HUES48 (cell line): Measurements from ENCODE around the gene HS3ST6.
"Not testable (repeated sequence)": the region's sequence is repeated elsewhere in the genome, so short reads cannot be mapped to it uniquely, and the experiment has no call there.

ENCODE experiments used
- H3K27ac ChIP-seq: one replicate; pipeline ENCODE4 v1.7.0; 2013; ENCODE audit warnings: low read depth, low read length, inconsistent platforms
- H3K27me3 ChIP-seq: 2 replicates; pipeline ENCODE4 v1.6.1; 2013; ENCODE audit warnings: mild to moderate bottlenecking, low read length; ENCODE audit not compliant: control insufficient read depth, insufficient read depth
- H3K36me3 ChIP-seq: 2 replicates; pipeline ENCODE4 v1.6.1; 2013; ENCODE audit warnings: low read length; ENCODE audit not compliant: control insufficient read depth, insufficient read depth
- H3K4me1 ChIP-seq: 2 replicates; pipeline ENCODE4 v1.6.1; 2013; ENCODE audit warnings: mild to moderate bottlenecking, low read length; ENCODE audit not compliant: control insufficient read depth, insufficient read depth
- H3K4me3 ChIP-seq: 2 replicates; pipeline ENCODE4 v1.5.1; 2013; ENCODE audit warnings: mild to moderate bottlenecking, low read depth, low read length
- H3K9ac ChIP-seq: 2 replicates; pipeline ENCODE4 v1.6.1; 2013; ENCODE audit warnings: mild to moderate bottlenecking, low read depth, low read length, moderate library complexity
- H3K9me3 ChIP-seq: 2 replicates; pipeline ENCODE4 v1.6.1; 2013; ENCODE audit warnings: low read length; ENCODE audit not compliant: control insufficient read depth, insufficient read depth

Gene HS3ST6

DNA sequence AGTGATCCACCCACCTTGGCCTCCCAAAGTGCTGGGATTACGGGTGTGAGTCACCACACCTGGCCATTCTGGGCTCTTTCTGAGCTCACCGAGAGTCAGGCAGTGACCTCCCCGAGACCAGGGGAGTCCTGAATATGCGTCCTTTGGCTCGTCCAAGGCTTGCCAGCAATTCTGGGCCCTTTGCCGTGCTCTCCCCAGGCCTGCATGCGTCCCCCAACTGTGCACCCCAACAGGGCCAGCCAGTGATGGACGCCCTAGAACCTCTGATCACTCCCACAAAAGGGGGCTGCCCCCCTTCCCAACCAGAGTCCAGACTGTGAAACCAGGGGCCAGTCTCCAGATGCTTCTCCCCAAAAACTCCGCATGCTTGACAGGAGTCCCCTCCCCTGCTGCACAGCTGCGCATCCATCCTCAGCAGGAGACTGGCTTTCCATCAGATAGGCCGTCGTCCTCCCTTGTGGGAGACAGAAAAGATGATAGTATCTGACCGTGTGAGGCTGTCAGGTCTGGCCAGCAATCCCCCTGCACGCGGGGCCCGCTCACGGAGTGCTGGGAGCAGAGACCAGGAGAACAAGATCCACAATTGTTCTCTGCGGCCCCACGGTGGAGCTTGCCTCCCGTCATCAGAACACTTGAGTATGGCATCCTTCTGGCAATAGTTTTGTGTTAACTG lies 15.5 kb downstream of the HS3ST6 start:
- Histone ChIP-seq H3K27ac (no peak overlapping the region), H3K9me3 (no peaks in the 10 kb centered on the region), H3K9ac (no peak overlapping the region), H3K4me1 (no peaks in the 10 kb centered on the region), H3K27me3 (no peaks in the 10 kb centered on the region), H3K4me3 (no peak overlapping the region), H3K36me3 (no peaks in the 10 kb centered on the region)

DNA sequence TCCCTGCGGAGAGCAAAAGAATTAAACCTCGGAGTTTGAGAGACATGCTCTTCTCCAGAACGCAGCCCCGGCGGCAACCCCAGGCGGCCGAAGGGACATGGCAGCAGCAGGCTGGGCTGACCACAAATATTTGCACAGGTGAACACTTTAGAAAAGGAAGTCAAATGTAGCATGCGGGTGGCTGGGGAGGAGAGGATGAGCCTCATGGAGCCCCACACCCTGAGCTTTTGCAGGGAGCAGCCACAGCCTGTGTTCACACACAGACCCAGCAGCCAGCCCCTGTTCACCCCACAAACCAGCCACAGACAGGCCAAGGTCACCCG lies 17.8 kb downstream of the HS3ST6 start:
- Histone ChIP-seq H3K9ac (no peak overlapping the region), H3K27ac (no peak overlapping the region), H3K9me3 (no peaks in the 10 kb centered on the region), H3K27me3 (no peaks in the 10 kb centered on the region), H3K4me1 (no peaks in the 10 kb centered on the region), H3K36me3 (no peaks in the 10 kb centered on the region), H3K4me3 (no peak overlapping the region)

DNA sequence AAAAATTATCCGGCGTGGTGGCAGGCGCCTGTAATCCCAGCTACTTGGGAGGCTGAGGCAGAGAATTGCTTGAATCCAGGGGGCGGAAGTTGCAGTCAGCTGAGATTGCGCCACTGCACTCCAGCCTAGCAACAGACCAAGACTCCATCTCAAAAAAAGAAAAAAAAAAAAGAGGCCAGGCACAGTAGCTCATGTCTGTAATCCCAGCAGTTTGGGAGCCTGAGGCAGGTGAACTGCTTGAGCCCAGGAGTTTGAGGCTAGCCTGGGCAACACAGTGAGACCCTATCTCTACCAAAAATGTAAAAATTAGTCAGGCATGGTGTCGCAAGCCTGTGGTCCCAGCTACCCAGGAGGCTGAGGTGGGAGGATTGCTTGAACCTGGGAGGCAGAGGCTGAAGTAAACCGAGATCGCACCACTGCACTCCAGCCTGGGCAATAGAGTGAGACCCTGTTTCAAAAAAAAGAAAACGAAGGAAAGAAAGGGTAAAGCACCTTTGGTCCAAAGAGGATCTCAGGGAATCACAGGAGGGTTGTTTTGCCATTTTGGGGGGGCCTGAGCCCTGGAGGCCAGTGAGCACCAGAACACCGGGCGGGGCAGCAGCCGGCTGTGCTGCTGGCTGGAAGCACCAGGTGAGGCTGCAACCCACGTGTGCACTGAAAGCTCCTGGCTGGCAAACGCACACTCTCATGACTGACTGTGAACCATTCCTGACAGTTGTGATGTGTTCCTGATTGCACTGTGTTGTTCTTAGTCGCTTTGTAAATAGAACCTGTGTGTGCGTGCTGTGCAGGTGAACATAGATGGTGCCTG lies 18.4 kb downstream of the HS3ST6 start:
- H3K4me3 ChIP-seq, result no peak overlapping the region
- H3K9me3 ChIP-seq, result no peaks in the 10 kb centered on the region
- H3K4me1 ChIP-seq, result no peaks in the 10 kb centered on the region
- H3K27ac ChIP-seq, result no peak overlapping the region
- no peaks in the 10 kb centered on the region for H3K27me3 ChIP-seq
- no peak overlapping the region for H3K9ac ChIP-seq
- no peaks in the 10 kb centered on the region for H3K36me3 ChIP-seq

DNA sequence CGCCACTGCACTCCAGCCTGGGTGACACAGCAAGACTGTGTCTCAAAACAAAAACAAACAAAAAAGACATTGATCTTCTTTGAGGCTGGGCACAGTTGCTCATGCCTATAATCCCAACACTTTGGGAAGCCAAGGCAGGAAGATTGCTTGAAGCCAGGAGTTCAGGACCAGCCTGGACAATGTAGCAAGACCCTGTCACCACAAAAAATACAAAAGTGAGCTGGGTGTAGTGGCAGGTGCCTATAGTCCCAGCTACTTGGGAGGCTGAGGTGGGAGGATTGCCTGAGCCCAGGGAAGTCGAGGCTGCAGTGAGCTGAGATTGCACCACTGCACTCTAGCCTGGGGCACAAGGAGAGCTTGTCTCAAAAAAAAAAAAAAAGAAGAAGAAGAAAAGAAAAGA lies 20.5 kb downstream of the HS3ST6 start:
- not testable (repeated sequence) for H3K27me3 ChIP-seq, H3K4me1 ChIP-seq, H3K9me3 ChIP-seq, H3K4me3 ChIP-seq, H3K36me3 ChIP-seq, H3K27ac ChIP-seq, H3K9ac ChIP-seq

DNA sequence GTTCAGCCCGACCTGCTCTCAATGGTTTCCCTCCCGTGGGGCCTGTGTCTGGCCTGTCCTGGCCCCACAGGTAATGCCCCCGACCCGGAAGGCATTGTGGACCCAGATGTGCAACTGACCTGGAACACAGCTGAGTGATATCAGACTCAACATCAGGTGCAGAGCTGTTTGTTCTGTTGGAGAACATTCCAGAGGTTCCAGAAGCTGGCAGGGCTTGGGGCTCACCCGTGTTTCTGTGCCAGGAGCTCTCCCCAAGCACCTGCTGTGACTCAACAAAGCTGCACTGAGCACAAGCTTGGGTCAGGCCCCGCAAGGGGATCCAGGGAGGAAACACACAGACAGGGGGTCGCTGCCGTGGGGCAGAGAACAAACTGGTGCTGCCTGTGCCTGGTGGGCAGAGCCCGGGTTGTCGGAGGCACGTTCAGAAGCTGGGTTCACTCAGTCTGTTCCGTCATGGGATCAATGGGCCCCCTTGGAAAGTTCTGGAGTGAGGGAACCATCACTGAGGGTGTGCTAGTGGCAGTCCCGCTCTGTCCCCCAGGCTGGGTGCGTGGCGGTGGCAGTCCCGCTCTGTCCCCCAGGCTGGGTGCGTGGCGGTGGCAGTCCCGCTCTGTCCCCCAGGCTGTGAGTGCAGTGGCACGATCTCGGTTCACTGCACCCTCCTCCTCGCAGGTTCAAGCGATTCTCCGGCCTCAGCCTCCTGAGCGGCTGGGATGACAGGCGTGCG lies 22.1 kb downstream of the HS3ST6 start:
- Histone ChIP-seq H3K27ac (no peak overlapping the region), H3K36me3 (no peaks in the 10 kb centered on the region), H3K4me1 (0 out of 2 replicates have a peak, but pooled peaks cover 4% of the 10 kb centered on the region), H3K9ac (no peak overlapping the region), H3K4me3 (no peak overlapping the region), H3K9me3 (no peaks in the 10 kb centered on the region), H3K27me3 (no peaks in the 10 kb centered on the region)

DNA sequence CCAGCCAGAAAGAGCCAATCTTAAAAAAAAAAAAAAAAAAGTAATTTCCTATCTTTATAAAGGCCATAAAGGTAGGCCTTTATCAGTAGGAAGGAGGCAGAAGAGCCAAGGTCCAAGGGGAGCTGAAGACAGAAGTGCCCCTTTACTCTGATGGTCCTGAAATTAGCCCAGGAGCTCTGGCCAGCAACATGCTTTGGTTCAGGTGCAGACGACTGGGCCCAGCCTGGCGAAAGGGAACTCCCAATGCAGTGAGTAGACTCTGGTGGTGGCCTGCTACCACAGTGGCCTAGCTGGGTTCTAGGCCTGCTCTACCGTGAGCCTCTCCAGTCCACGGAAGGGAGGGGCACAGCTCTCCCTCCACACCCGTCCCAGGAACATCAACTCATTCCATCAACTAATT lies 23.1 kb downstream of the HS3ST6 start:
- Histone ChIP-seq H3K27ac (no peak overlapping the region), H3K9me3 (no peaks in the 10 kb centered on the region), H3K9ac (no peak overlapping the region), H3K4me1 (0 out of 2 replicates have a peak, but pooled peaks cover 4% of the 10 kb centered on the region), H3K27me3 (no peaks in the 10 kb centered on the region; the same call in 1 of the 2 replicates), H3K36me3 (no peaks in the 10 kb centered on the region), H3K4me3 (no peak overlapping the region)

DNA sequence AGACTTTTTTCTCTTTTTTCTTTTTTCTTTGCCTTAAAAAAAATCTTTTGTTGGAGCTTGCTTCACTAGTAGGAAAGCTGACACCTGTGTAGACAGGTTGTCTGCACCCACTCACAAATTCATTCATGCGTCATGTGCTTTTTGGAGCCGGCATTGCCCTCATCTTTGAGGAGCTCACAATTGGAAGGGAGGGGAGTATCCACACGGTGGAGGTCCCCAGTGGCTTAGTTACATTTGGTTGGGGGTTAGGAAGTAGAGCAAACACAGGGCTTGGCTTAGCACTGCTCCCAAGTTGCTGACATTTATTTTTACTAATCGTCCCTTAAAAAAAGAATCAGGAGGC lies 27.5 kb downstream of the HS3ST6 start:
- Histone ChIP-seq H3K4me3 (no peak overlapping the region), H3K36me3 (no peaks in the 10 kb centered on the region), H3K27me3 (no peaks in the 10 kb centered on the region; the same call in 1 of the 2 replicates), H3K9me3 (no peaks in the 10 kb centered on the region), H3K4me1 (0 out of 2 replicates have a peak, but pooled peaks cover 4% of the 10 kb centered on the region), H3K9ac (no peak overlapping the region), H3K27ac (no peak overlapping the region)

DNA sequence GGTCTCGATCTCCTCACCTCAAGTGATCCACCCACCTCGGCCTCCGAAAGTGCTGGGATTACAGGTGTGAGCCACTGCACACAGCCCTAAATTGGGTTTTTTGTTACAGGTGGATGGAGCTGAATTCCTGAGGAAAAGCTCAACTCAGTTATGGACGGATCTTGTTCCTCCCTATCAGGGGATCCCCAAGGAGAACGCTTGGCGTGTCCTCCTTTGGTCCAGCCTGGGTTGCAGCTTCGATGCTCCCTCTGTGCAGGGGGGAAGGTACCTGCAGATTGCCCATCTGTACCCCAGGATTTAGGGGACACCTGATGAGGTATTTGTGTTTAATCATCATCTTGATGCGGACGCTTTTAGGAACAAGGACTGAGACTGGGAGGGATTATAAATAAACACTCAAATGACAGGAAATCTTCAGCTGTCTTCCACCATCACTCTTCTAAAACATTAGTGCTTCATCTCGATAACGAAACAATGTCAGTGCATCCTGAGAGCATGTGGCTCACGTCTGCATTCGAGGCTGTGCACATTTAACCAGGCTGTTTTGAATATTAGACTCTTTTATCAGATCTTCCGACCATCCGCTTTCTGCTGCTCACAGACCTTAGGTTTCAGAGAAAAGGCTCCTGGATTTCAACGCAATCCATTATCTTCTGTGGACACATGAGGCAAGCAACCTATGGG lies 28.0 kb downstream of the HS3ST6 start:
- no peak overlapping the region for H3K27ac ChIP-seq
- H3K4me3 ChIP-seq, result no peak overlapping the region
- 0 out of 2 replicates have a peak, but pooled peaks cover 4% of the 10 kb centered on the region for H3K4me1 ChIP-seq
- no peaks in the 10 kb centered on the region; the same call in 1 of the 2 replicates for H3K27me3 ChIP-seq
- no peaks in the 10 kb centered on the region for H3K9me3 ChIP-seq
- no peaks in the 10 kb centered on the region for H3K36me3 ChIP-seq
- H3K9ac ChIP-seq, result no peak overlapping the region

DNA sequence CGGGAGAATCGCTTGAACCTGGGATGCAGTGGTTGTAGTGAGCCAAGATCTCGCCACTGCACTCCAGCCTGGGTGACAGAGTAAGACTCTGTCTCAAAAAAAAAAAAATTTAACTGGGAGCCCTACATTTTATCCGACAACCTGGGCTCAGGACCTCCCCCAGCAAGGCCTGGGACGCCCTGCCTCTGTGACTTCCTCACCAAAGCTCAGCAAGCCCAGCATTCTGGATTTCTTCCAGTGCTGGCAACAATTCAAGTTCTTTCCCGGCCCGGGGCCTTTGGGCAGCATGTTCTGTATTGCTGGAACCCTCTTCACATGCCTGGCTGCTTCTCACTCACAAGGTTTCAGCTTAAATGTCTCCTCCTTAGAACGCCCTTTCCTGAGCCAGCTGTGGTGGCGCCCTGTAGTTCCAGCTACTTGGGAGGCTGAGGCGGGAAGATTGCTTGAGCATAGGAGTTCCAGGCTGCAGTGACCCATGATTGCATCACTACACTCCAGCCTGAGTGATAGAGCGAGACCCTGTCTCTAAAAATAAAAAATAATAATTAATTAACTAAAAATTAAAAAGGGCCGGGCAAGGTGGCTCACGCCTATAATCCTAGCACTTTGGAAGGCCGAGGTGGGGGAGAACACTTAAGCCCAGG lies 30.4 kb downstream of the HS3ST6 start:
- Histone ChIP-seq H3K27ac (no peak overlapping the region), H3K9ac (no peak overlapping the region), H3K4me1 (0 out of 2 replicates have a peak, but pooled peaks cover under 1% of the 10 kb centered on the region), H3K9me3 (no peaks in the 10 kb centered on the region), H3K4me3 (no peak overlapping the region), H3K36me3 (no peaks in the 10 kb centered on the region), H3K27me3 (no peaks in the 10 kb centered on the region; the same call in 1 of the 2 replicates)

DNA sequence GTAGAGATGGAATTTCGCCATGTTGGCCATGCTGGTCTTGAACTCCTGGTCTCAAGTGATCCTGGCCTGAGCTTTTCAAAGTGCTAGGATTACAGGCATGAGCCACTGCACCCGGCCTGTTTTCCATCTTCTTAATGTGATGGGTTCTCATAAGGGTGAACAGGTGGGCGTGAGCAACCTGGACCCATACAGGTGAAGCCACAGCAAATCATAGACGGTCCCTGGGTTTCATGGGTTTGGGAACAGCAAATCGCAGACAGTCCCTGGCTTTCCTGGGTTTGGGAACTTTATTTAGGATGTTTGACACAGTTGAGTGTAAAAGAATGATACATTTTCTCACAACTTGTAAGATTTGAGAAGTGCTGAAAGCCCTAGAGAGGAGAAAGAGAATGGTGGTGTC lies 33.3 kb downstream of the HS3ST6 start:
- H3K4me3 ChIP-seq, result no peak overlapping the region
- no peaks in the 10 kb centered on the region for H3K4me1 ChIP-seq
- H3K27ac ChIP-seq, result no peak overlapping the region
- no peaks in the 10 kb centered on the region for H3K9me3 ChIP-seq
- H3K27me3 ChIP-seq, result no peaks in the 10 kb centered on the region; the same call in 1 of the 2 replicates
- H3K9ac ChIP-seq, result no peak overlapping the region
- no peaks in the 10 kb centered on the region for H3K36me3 ChIP-seq
